ENCODE data around the gene HINT3. TPM values are rescaled to one million over a fixed set of nuclear protein-coding genes. Genes with fewer than 3 reads are reported as not detected.

HINT3 gene
- total RNA-seq, 1 experiment from 2014 or later = 13.6 TPM

- Histone ChIP-seq H3K27ac (no peak overlapping the region), H2AFZ (no peak overlapping the region), H3K79me2 (ENCODE audit: low read depth) (peaks cover 37% of the 10 kb centered on the region), H3K36me3 (ENCODE audit: low read depth) (0 out of 2 replicates have a peak, but pooled peaks cover 3% of the 10 kb centered on the region), H3K9me2 (ENCODE audit: insufficient read depth) (no peaks in the 10 kb centered on the region), H3F3A (ENCODE audit: insufficient read depth, low read depth) (peaks cover 7% of the 10 kb centered on the region; the same call in 1 of the 2 replicates), H4K20me1 (ENCODE audit: insufficient read depth) (no peaks in the 10 kb centered on the region), H3K27me3 (ENCODE audit: insufficient read depth, low read depth) (no peaks in the 10 kb centered on the region), H3K4me1 (replicated peaks; ENCODE audit: insufficient read depth) (peaks cover 21% of the 10 kb centered on the region), H3K4me2 (no peak overlapping the region), H3K9me3 (ENCODE audit: insufficient read depth, low read depth) (no peaks in the 10 kb centered on the region), H3K4me3 (no peak overlapping the region)
- ChIA-PET CTCF (no interaction called here), POLR2A (ENCODE audit: unreplicated experiment) (no interaction called here)
- DNase-seq = no peak
- BruUV-seq (replicated peaks) = no TSS peak
- TF ChIP-seq, protein P1, sequence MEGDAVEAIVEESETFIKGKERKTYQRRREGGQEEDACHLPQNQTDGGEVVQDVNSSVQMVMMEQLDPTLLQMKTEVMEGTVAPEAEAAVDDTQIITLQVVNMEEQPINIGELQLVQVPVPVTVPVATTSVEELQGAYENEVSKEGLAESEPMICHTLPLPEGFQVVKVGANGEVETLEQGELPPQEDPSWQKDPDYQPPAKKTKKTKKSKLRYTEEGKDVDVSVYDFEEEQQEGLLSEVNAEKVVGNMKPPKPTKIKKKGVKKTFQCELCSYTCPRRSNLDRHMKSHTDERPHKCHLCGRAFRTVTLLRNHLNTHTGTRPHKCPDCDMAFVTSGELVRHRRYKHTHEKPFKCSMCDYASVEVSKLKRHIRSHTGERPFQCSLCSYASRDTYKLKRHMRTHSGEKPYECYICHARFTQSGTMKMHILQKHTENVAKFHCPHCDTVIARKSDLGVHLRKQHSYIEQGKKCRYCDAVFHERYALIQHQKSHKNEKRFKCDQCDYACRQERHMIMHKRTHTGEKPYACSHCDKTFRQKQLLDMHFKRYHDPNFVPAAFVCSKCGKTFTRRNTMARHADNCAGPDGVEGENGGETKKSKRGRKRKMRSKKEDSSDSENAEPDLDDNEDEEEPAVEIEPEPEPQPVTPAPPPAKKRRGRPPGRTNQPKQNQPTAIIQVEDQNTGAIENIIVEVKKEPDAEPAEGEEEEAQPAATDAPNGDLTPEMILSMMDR (conservative IDR thresholded peaks at IDR 0.05) = no peak
- no peak for TF ChIP-seq EZH2 (IDR thresholded peaks at IDR 0.05; ENCODE audit: low read depth)
- intact Hi-C loops (cut with micrococcal nuclease; ENCODE audit: unreplicated experiment) = no loop called here
Observed at GRCh38 chr6:125959041-125959440, 2.5 kb downstream of the HINT3 start.

GRCh38 chr6:125961117-125961516 is 4.5 kb downstream of the HINT3 start:
- no peaks in the 10 kb centered on the region for H3K9me2 ChIP-seq (ENCODE audit: insufficient read depth)
- DNase-seq = peak in 1 of 2 experiments; percentile 12
- no peaks in the 10 kb centered on the region for H4K20me1 ChIP-seq (ENCODE audit: insufficient read depth)

DNA sequence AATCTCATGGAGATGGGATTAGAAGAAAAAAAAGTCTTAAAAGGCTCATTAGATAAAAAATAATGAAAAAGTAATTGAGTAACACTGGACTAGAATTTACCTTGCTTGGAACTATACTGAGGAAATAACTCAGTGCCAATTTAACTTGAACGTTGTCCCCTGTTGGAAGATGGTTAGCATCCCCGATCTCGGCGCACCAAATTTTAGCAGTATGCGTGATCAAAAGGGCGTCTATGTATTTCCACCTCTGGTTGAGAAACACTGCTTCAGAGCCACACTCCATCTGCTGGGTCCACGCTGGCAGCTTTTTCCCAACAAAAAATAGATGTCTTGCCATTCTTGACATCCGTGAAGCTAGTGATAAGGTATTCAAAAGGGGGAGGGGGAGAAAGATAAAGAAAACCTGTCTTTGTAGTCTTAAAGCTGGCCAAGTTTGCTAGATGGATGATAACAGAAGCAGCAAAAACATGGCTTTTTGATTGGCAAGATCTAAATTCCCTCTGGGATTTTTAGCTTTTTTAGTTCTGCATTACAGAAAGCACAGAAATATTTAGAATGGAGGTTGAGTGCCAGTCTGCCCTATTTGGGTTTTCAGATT is 6.4 kb downstream of the HINT3 start:
- Histone ChIP-seq H3K9me2 (ENCODE audit: insufficient read depth) (no peaks in the 10 kb centered on the region), H3K4me3 (no peak overlapping the region), H3K36me3 (ENCODE audit: low read depth) (0 out of 2 replicates have a peak, but pooled peaks cover 9% of the 10 kb centered on the region), H4K20me1 (ENCODE audit: insufficient read depth) (no peaks in the 10 kb centered on the region), H3F3A (ENCODE audit: insufficient read depth, low read depth) (no peaks in the 10 kb centered on the region), H3K4me1 (replicated peaks; ENCODE audit: insufficient read depth) (peaks cover 7% of the 10 kb centered on the region), H2AFZ (no peak overlapping the region), H3K79me2 (ENCODE audit: low read depth) (peaks cover 28% of the 10 kb centered on the region), H3K4me2 (no peak overlapping the region), H3K27me3 (ENCODE audit: insufficient read depth, low read depth) (no peaks in the 10 kb centered on the region), H3K27ac (no peak overlapping the region), H3K9me3 (ENCODE audit: insufficient read depth, low read depth) (no peaks in the 10 kb centered on the region)
- intact Hi-C loops (cut with micrococcal nuclease; ENCODE audit: unreplicated experiment) = no loop called here
- ChIA-PET POLR2A (ENCODE audit: unreplicated experiment) (interaction anchor here (0.6 kb wide), 1 partner anchor 162 kb away, joined by 3 read pairs; no protein-coding TSS in a partner anchor), CTCF (interaction anchor here (0.6 to 0.7 kb wide), 3 partner anchors 11 to 682 kb away, joined by 3 to 6 read pairs (median 4); no protein-coding TSS in a partner anchor)
- no peak for TF ChIP-seq EZH2 (IDR thresholded peaks at IDR 0.05; ENCODE audit: low read depth)
- TF ChIP-seq, protein P1 (conservative IDR thresholded peaks at IDR 0.05) = no peak
- peak in 1 of 2 experiments; percentile 11 for DNase-seq
- BruUV-seq (replicated peaks) = no TSS peak

More at GRCh38 chr6:125961117-125961516, 4.5 kb downstream of the HINT3 start:
- no peaks in the 10 kb centered on the region for H3K9me3 ChIP-seq (ENCODE audit: insufficient read depth, low read depth)
- no peak overlapping the region for H3K4me2 ChIP-seq
- no peak for TF ChIP-seq EZH2 (IDR thresholded peaks at IDR 0.05; ENCODE audit: low read depth)
- TF ChIP-seq, protein P1 (conservative IDR thresholded peaks at IDR 0.05) = no peak
- 0 out of 2 replicates have a peak, but pooled peaks cover 3% of the 10 kb centered on the region for H3K36me3 ChIP-seq (ENCODE audit: low read depth)
- CTCF ChIA-PET = no interaction called here
- H3K4me1 ChIP-seq (replicated peaks; ENCODE audit: insufficient read depth) = peaks cover 17% of the 10 kb centered on the region
- H3K79me2 ChIP-seq (ENCODE audit: low read depth) = peaks cover 37% of the 10 kb centered on the region
- H3K27ac ChIP-seq = no peak overlapping the region
- H3K4me3 ChIP-seq = no peak overlapping the region
- H3K27me3 ChIP-seq (ENCODE audit: insufficient read depth, low read depth) = no peaks in the 10 kb centered on the region
- no peak overlapping the region for H2AFZ ChIP-seq
- POLR2A ChIA-PET (ENCODE audit: unreplicated experiment) = interaction anchor here (0.6 kb wide), 1 partner anchor 805 kb away, joined by 4 read pairs; no protein-coding TSS in a partner anchor
- no TSS peak for BruUV-seq (replicated peaks)
- intact Hi-C loops (cut with micrococcal nuclease; ENCODE audit: unreplicated experiment) = no loop called here
- peaks cover 7% of the 10 kb centered on the region; the same call in 1 of the 2 replicates for H3F3A ChIP-seq (ENCODE audit: insufficient read depth, low read depth)

Data from PC-9 (cell line).